DMS 273 treated with DMSO at 0.1 percent for 48 hours (cell line): ENCODE results near the gene GGA1.
A peak's percentile ranks its signal among the peaks of the same experiment; 100 is the strongest.

ENCODE experiments used
- DNase-seq: peaks from one replicate; lab custom pipeline; 2025; lab: John Stamatoyannopoulos, UW

Gene GGA1

GRCh38 chr22:37608477-37609239 lies at the start of gene GGA1:
GGA1 (plus strand) TSS chr22:37608834; CDS start chr22:37608861, 27 bp downstream.
- DNase-seq = peak; percentile 93

DNA sequence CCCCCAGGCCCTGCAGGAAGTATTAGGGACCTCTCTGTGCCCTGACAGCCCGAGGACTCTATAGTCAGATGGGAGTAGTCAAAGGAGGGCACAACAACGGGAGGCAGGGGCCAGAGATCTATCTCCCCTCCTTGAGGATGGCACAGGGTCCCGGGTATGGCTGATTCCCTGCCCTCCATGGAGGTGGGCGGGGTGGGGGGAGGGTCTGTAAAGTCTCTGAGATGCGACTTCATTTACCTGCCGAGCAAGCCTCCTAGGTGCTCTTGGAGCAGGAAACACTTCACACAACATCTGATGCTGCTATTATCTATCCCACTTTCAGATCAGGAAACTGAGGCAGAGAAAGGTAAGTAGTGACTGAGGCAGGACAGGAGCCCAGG lies 49.1 kb upstream of the GGA1 start:
- no peak for DNase-seq

- no peak for DNase-seq
These were observed 48.6 kb upstream of the GGA1 start, which contains the start of gene CDC42EP1 for GRCh38 chr22:37559901-37560607. CDC42EP1 (plus strand) TSS chr22:37560480; CDS start chr22:37566350, 5,870 bp downstream.

- no peak for DNase-seq
These were observed 47.9 kb upstream of the GGA1 start for GRCh38 chr22:37560608-37561211.

DNA sequence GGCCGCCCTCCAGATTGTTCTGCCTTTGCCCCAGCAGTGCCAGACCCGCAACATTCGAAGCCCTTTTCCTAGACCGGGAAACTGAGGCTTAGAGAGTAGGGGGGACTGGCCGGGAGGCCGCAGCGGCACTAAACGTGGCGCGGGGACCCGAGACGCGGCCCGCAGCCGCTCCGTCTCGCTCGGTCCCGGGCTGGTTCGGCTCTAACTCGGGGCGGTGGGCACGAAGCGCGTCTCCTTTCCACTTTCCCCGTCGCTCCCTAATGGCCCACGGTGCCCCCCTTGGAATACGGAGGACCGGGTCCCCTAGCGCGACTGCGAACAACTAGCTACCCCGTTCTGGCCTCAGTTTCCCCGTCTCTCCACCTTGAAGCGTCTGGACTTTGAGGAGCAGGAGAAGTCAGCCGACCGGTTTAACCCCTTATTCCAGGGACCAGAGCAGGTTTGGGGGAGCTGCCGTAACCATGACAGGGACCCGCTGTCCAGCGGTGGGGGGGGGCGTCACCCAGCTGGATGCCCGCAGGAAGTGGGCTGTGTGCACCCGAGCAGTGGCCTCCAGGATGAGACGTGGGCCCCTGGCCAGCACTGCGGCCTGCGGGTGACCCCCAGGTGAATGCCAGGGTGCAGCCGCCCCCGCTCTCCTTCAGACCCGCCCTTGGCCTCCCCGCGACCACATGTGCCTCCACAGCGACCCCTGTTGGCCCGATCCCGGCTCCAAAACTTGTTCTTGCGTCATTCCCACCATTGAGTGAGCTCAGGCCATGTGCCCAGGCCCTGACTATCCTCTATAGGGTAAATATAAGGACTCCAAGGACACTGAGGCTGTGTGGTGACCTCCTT lies 47.2 kb upstream of the GGA1 start:
- peak; percentile 29 for DNase-seq

GRCh38 chr22:37562049-37562875 lies 46.4 kb upstream of the GGA1 start:
- DNase-seq = no peak

GRCh38 chr22:37563153-37564081 lies 45.2 kb upstream of the GGA1 start:
- DNase-seq = no peak

- no peak for DNase-seq
These were observed 44.4 kb upstream of the GGA1 start for GRCh38 chr22:37564111-37564711.

DNA sequence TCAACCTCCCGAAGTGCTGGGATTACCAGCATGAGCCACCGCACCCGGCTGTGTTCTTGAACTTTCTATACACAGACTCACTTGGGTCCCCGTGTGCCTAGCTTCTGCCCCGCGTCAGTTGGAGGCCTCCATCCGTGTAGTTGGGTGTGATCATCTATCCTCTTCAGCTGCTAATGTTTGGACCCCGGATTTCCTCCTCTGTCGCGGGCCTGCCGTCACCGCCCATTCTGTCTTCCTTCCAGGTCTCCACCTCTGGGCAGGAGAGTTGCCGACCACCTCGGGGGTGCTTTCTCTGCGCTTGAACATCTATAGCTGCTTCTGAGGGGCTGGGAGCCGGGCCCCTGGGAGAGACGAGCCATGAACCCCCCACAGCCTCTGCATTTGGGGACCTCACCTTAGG lies 42.8 kb upstream of the GGA1 start:
- no peak for DNase-seq

DNA sequence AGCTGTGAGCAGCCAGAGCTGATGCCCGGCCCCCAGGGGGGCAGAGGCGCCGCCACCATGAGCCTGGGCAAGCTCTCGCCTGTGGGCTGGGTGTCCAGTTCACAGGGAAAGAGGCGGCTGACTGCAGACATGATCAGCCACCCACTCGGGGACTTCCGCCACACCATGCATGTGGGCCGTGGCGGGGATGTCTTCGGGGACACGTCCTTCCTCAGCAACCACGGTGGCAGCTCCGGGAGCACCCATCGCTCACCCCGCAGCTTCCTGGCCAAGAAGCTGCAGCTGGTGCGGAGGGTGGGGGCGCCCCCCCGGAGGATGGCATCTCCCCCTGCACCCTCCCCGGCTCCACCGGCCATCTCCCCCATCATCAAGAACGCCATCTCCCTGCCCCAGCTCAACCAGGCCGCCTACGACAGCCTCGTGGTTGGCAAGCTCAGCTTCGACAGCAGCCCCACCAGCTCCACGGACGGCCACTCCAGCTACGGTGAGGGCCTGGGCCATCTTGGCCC lies 42.3 kb upstream of the GGA1 start:
- no peak for DNase-seq

GRCh38 chr22:37566903-37567798 lies 41.5 kb upstream of the GGA1 start:
- DNase-seq = no peak

DNA sequence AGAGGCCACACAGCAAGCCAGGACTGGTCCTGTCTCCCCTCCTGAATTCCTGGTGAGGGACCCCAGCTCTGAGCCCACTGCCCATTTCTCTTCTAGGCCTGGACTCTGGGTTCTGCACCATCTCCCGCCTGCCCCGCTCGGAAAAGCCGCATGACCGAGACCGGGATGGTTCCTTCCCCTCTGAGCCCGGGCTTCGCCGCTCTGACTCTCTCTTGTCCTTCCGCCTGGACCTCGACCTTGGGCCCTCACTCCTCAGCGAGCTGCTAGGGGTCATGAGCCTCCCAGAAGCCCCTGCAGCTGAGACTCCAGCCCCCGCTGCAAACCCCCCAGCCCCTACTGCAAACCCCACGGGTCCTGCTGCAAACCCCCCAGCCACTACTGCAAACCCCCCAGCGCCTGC lies 40.6 kb upstream of the GGA1 start:
- DNase-seq = no peak

DNA sequence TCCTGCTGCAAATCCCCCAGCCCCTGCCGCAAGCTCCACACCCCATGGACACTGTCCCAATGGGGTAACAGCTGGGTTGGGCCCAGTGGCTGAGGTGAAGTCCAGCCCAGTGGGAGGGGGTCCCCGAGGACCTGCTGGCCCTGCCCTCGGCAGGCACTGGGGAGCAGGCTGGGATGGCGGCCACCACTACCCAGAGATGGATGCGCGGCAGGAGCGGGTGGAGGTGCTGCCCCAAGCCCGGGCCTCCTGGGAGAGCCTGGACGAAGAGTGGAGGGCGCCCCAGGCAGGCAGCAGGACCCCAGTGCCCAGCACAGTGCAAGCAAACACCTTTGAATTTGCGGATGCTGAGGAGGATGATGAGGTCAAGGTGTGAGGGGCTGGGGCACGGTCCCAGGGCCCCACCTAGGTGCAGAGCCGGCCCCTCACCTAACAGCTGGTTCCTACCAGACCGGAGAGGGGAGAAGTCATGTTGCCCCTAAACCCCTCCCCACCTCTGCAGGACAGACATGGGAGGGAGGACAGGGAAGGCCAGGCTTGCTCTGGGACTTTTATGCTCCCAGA lies 40.1 kb upstream of the GGA1 start:
- DNase-seq = no peak

DNA sequence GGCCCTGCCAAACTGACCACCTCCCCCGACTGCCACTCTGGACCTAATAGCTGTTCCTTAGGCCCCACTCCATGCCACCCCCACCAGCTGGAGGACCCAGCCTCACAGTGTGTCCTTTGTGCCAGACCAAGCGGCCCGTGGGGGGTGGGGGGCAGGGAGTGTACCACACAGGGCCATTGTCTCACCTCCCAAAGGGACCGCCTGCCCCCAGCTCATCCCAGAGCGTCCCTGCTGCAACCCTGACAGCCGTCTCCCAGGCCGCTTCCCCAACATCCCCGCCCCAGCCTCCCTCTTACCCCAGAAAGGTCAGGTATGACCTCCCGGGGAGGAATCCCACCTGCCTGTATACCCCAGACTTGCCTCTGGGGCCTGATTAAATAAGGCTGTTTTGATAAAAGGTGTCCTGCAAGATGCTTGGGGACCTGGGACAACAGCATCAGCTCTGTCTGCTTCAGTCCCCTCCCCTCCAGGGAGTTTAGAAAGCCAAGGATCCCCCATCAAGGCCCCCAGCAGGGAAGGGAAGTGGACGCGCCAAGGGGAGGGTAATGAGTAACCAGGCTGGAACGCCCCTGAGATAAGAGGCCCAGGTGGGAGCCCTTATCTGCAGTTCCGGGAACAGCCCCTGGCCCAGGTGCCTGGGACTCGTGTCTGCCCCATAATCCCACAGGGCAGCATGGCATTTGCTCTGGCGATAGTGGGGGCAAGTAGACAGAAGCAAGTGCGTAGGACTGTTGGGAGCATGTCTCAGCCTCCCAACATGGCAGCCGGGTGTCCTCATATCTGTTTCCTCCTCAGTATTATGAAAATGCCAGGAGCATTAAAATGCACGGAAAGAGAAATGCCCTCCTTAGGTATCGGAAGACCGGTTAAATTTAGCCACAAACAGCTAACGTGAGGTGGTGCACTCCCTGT lies 39.4 kb upstream of the GGA1 start:
- DNase-seq = no peak

DNA sequence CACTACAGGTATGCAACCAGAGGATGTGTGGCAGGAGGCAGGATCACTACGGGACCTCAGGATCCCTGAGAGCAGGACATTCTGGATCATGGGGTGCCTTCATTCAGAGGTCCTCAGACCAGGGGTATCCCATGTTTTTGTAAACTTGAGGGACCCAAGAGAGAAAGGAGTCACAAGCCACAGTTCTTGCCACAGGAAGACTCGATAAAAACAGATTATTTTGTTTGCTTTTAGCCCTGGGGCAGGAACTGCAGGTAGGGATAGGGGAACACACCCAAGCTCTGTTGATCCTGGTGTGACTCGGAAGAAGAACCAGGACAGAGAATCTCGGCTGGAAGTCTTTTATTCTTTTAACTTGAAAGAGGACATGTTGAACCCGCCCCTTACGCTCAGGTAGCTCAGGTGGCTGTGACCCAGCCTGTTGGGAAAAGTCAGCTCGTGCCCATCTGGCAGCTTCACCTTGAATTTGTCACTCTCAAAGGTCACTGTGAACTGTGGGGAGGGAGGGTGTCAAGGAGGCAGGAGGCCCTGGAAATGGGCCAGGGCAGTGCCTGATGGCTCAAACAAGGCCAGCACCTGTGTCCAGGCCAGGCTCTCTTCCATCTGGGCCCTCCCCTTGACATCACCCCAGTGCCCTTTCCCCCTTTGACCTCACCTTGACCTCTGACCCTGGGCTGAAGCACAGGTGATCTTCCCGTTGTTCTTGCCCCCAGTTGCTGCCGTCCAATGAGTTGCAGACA lies 38.5 kb upstream of the GGA1 start:
- no peak for DNase-seq

DNA sequence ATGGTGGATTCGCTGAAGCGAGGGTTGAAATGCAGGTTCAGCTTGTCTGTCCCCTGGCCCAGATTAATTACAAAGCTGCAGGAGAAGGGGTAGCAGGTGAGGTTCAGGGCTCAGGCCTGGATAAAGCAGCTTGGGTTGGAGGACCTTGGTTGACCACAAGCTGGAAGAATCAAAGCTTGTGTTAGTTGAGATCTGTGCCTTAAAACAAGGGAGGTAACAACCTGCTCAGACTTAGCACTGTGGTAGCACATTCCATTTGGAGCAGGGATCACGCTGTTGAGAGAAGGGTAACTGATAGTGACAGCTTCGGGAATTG lies 38.0 kb upstream of the GGA1 start:
- DNase-seq = no peak
